Glomerular visceral epithelial cell (primary cell): ENCODE measurements around the gene TSPAN31.
"Not testable (repeated sequence)": the region's sequence is repeated elsewhere in the genome, so short reads cannot be mapped to it uniquely, and the experiment has no call there.

Experiments
- DNase-seq: peaks from one replicate; pipeline ENCODE4 v3.0.0-alpha.2; 2016; ENCODE audit errors: extremely low spot score

The TSPAN31 gene

GRCh38 chr12:57766464-57767304, 21.8 kb downstream of the TSPAN31 start, which contains the start of gene CYP27B1:
CYP27B1 (minus strand) TSS chr12:57767078; CDS start chr12:57767041, 37 bp downstream.
- no peak for DNase-seq

- DNase-seq = no peak
Measured at GRCh38 chr12:57767305-57767698, 22.5 kb downstream of the TSPAN31 start.

GRCh38 chr12:57767876-57768275, 23.0 kb downstream of the TSPAN31 start:
- DNase-seq = no peak

- no peak for DNase-seq
Measured at GRCh38 chr12:57769594-57769993, 24.8 kb downstream of the TSPAN31 start.

- no peak for DNase-seq
Measured at GRCh38 chr12:57770734-57771133, 25.9 kb downstream of the TSPAN31 start.

GRCh38 chr12:57771236-57771872, 26.5 kb downstream of the TSPAN31 start:
- peak; percentile 84 for DNase-seq

GRCh38 chr12:57771873-57772428, 27.1 kb downstream of the TSPAN31 start, which contains the start of gene METTL1:
METTL1 (minus strand) TSS chr12:57772105; CDS start chr12:57772083, 22 bp downstream.
- DNase-seq = peak; percentile 94

GRCh38 chr12:57772429-57773322, 27.8 kb downstream of the TSPAN31 start, which contains the start of gene EEF1AKMT3:
EEF1AKMT3 (plus strand) TSS chr12:57772614; CDS start chr12:57772725, 111 bp downstream.
- DNase-seq = peak; percentile 64

GRCh38 chr12:57774634-57775033, 29.8 kb downstream of the TSPAN31 start:
- DNase-seq = not testable (repeated sequence)

GRCh38 chr12:57775044-57775443, 30.2 kb downstream of the TSPAN31 start:
- no peak for DNase-seq

- DNase-seq = no peak
Measured at GRCh38 chr12:57775563-57776246, 30.9 kb downstream of the TSPAN31 start.

GRCh38 chr12:57776247-57776587, 31.4 kb downstream of the TSPAN31 start:
- DNase-seq = no peak

- no peak for DNase-seq
Measured at GRCh38 chr12:57777367-57777766, 32.5 kb downstream of the TSPAN31 start.

- DNase-seq = no peak
Measured at GRCh38 chr12:57777911-57778310, 33.1 kb downstream of the TSPAN31 start.

GRCh38 chr12:57779736-57780135, 34.9 kb downstream of the TSPAN31 start:
- DNase-seq = no peak

- DNase-seq = no peak
Measured at GRCh38 chr12:57780284-57780897, 35.6 kb downstream of the TSPAN31 start.

- no peak for DNase-seq
Measured at GRCh38 chr12:57781244-57781643, 36.4 kb downstream of the TSPAN31 start.

GRCh38 chr12:57781801-57782200, 37.0 kb downstream of the TSPAN31 start:
- no peak for DNase-seq

- DNase-seq = no peak
Measured at GRCh38 chr12:57782243-57782607, 37.4 kb downstream of the TSPAN31 start.

GRCh38 chr12:57782608-57783465, 38.0 kb downstream of the TSPAN31 start, which contains the start of gene TSFM:
TSFM (plus strand) TSS chr12:57782787; CDS start chr12:57782802, 15 bp downstream.
- DNase-seq = peak; percentile 89
